WTC11 (cell line): ENCODE data around the gene PIAS2. TPM values are rescaled to one million over a fixed set of nuclear protein-coding genes. Genes with fewer than 3 reads are reported as not detected.
"Not testable (repeated sequence)": the region's sequence is repeated elsewhere in the genome, so short reads cannot be mapped to it uniquely, and the experiment has no call there.

Experiments used
- ATAC-seq: fragments of 200-7000 bp; cut with Tn5 transposase; 2 replicates; pipeline ENCODE4 v1.10.0; 2021; ENCODE audit warnings: mild to moderate bottlenecking, moderate library complexity
- CTCF ChIA-PET: fragments of 300-600 bp; sonication (Branson Sonifier 250); formaldehyde crosslinking; loops from one replicate; lab custom pipeline; 2021; ENCODE audit warnings: antibody characterized with exemption; lab: Charles Lee
- POLR2A ChIA-PET: fragments of 350-600 bp; sonication (Branson Sonifier 250); formaldehyde crosslinking; loops from one replicate; lab custom pipeline; 2021; ENCODE audit warnings: antibody characterized with exemption; lab: Charles Lee
- DNase-seq: peaks from one replicate; pipeline ENCODE4 v3.0.0; 2021; ENCODE audit warnings: low spot score
- H3K27ac Mint-ChIP-seq: 2 replicates; pipeline ENCODE4 v1.8.0; 2021; ENCODE audit warnings: mixed read lengths
- H3K27me3 Mint-ChIP-seq: 2 replicates; pipeline ENCODE4 v1.8.0; 2021; ENCODE audit warnings: low read depth, mild to moderate bottlenecking, moderate library complexity, mixed read lengths
- H3K36me3 Mint-ChIP-seq: 2 replicates; pipeline ENCODE4 v1.8.0; 2021; ENCODE audit warnings: mixed read lengths
- H3K4me1 Mint-ChIP-seq: 2 replicates; pipeline ENCODE4 v1.8.0; 2022; ENCODE audit warnings: mixed read lengths
- H3K4me3 Mint-ChIP-seq: 2 replicates; pipeline ENCODE4 v1.8.0; 2021; ENCODE audit warnings: mild to moderate bottlenecking, moderate library complexity, mixed read lengths
- H3K9me3 Mint-ChIP-seq: 2 replicates; pipeline ENCODE4 v1.8.0; 2021; ENCODE audit warnings: mixed read lengths
- EMX1 ChIP-seq: fragments of 250-450 bp; sonication (Bioruptor Pico); IDR thresholded peaks from 2 replicates; pipeline ENCODE4 v1.8.0; 2021; ENCODE audit warnings: mild to moderate bottlenecking
- FOXP1 ChIP-seq: sonication (generic); formaldehyde crosslinking; IDR thresholded peaks from 2 replicates; pipeline ENCODE4 v1.8.0; 2022; ENCODE audit warnings: missing genetic modification reagents, mild to moderate bottlenecking, moderate library complexity, borderline replicate concordance
- GRHL2 ChIP-seq: fragments of 250-450 bp; sonication (Bioruptor Pico); IDR thresholded peaks from 2 replicates; pipeline ENCODE4 v1.8.0; 2022; ENCODE audit warnings: mild to moderate bottlenecking, moderate library complexity; ENCODE audit not compliant: insufficient replicate concordance, severe bottlenecking
- HMGA2 ChIP-seq: fragments of 250-450 bp; sonication (Bioruptor Pico); IDR thresholded peaks from 2 replicates; pipeline ENCODE4 v1.4.0; 2021; ENCODE audit warnings: mild to moderate bottlenecking, moderate library complexity
- JAZF1 ChIP-seq: fragments of 250-450 bp; sonication (Bioruptor Pico); IDR thresholded peaks from 2 replicates; pipeline ENCODE4 v1.9.0; 2021; ENCODE audit warnings: moderate library complexity, mild to moderate bottlenecking, inconsistent platforms
- MYBL2 ChIP-seq: sonication (generic); formaldehyde crosslinking; IDR thresholded peaks from 2 replicates; pipeline ENCODE4 v1.8.1; 2023; ENCODE audit warnings: mild to moderate bottlenecking, moderate library complexity, missing genetic modification reagents
- NFYB ChIP-seq: sonication (generic); formaldehyde crosslinking; conservative IDR thresholded peaks from 2 replicates; pipeline ENCODE4 v1.8.0; 2022; ENCODE audit warnings: low read depth, missing genetic modification reagents
- NR2C2 ChIP-seq: sonication (generic); formaldehyde crosslinking; IDR thresholded peaks from 2 replicates; pipeline ENCODE4 v1.8.0; 2022; ENCODE audit warnings: mild to moderate bottlenecking, missing genetic modification reagents
- NR3C1 ChIP-seq: sonication (generic); formaldehyde crosslinking; conservative IDR thresholded peaks from 2 replicates; pipeline ENCODE4 v1.8.1; 2023; ENCODE audit warnings: low read depth, mild to moderate bottlenecking, missing genetic modification reagents
- RORB ChIP-seq: fragments of 250-450 bp; sonication (Bioruptor Pico); IDR thresholded peaks from 2 replicates; pipeline ENCODE4 v1.9.0; 2021; ENCODE audit warnings: mild to moderate bottlenecking
- SMAD4 ChIP-seq: sonication (generic); formaldehyde crosslinking; IDR thresholded peaks from 2 replicates; pipeline ENCODE4 v1.8.0; 2022; ENCODE audit warnings: mild to moderate bottlenecking, missing genetic modification reagents
- ZNF138 ChIP-seq: sonication (generic); formaldehyde crosslinking; conservative IDR thresholded peaks from 2 replicates; pipeline ENCODE4 v1.8.1; 2022; ENCODE audit warnings: mild to moderate bottlenecking, moderate library complexity, missing genetic modification reagents
- ZNF396 ChIP-seq: fragments of 250-450 bp; sonication (Bioruptor Pico); IDR thresholded peaks from 2 replicates; pipeline ENCODE4 v1.8.0; 2021; ENCODE audit warnings: mild to moderate bottlenecking, moderate library complexity, borderline replicate concordance
- ZNF416 ChIP-seq: fragments of 250-450 bp; sonication (Bioruptor Pico); IDR thresholded peaks from 2 replicates; pipeline ENCODE4 v1.9.0; 2021; ENCODE audit warnings: mild to moderate bottlenecking, inconsistent platforms
- total RNA-seq: library from RNA; stranded (reverse); gene quantifications from 3 replicates; pipeline ENCODE4 v1.2.3, GENCODE V29; 2021
- TF ChIP-seq, protein P1 (sequence below): sonication (generic); formaldehyde crosslinking; IDR thresholded peaks from 2 replicates; pipeline ENCODE4 v1.8.0; 2022; ENCODE audit warnings: mild to moderate bottlenecking, missing genetic modification reagents
- TF ChIP-seq, protein P2 (sequence below): sonication (generic); formaldehyde crosslinking; IDR thresholded peaks from 2 replicates; pipeline ENCODE4 v1.8.1; 2022; ENCODE audit warnings: mild to moderate bottlenecking, missing genetic modification reagents, moderate library complexity, borderline replicate concordance
- TF ChIP-seq, protein P3 (sequence below): sonication (generic); formaldehyde crosslinking; IDR thresholded peaks from 2 replicates; pipeline ENCODE4 v1.8.1; 2023; ENCODE audit warnings: mild to moderate bottlenecking, missing genetic modification reagents, borderline replicate concordance
- TF ChIP-seq, protein P4 (sequence below): fragments of 250-450 bp; sonication (Bioruptor Pico); conservative IDR thresholded peaks from 2 replicates; pipeline ENCODE4 v1.9.0; 2021; ENCODE audit warnings: mild to moderate bottlenecking
- TF ChIP-seq, protein P5 (sequence below): sonication (generic); formaldehyde crosslinking; IDR thresholded peaks from 2 replicates; pipeline ENCODE4 v1.8.1; 2023; ENCODE audit warnings: mild to moderate bottlenecking, moderate library complexity, missing genetic modification reagents
- TF ChIP-seq, protein P6 (sequence below): sonication (generic); formaldehyde crosslinking; IDR thresholded peaks from 2 replicates; pipeline ENCODE4 v1.8.0; 2023; ENCODE audit warnings: mild to moderate bottlenecking, missing genetic modification reagents

PIAS2 gene
- total RNA-seq, 1 experiment from 2014 or later = 50.7 TPM

DNA sequence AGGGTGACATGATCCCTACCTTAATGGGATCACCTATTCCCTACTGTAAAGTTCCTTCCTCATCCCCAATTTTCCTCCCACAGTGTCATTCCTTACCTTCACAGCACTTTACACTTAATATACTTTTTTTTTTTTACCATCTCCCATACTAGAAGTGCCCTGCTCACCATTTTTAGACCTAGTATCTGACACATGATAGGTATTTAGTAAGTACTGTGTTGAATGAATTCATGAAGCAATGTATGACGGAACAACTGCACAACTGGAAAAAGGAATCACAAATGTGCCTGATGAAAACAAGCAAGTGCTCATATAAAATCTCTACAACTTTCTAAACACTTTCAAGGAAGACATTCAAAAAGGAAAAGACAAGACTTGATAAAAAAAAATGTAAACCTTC lies 83.4 kb downstream of the PIAS2 start:
- Mint-ChIP-seq H3K36me3 (peaks cover 32% of the 10 kb centered on the region), H3K27me3 (no peaks in the 10 kb centered on the region)
- DNase-seq = no peak
- TF ChIP-seq ZNF416 = no peak
- TF ChIP-seq, protein P1, sequence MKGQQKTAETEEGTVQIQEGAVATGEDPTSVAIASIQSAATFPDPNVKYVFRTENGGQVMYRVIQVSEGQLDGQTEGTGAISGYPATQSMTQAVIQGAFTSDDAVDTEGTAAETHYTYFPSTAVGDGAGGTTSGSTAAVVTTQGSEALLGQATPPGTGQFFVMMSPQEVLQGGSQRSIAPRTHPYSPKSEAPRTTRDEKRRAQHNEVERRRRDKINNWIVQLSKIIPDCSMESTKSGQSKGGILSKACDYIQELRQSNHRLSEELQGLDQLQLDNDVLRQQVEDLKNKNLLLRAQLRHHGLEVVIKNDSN (CRISPR knock-in tag) = no peak
- no peak for TF ChIP-seq SMAD4
- TF ChIP-seq, protein P2, sequence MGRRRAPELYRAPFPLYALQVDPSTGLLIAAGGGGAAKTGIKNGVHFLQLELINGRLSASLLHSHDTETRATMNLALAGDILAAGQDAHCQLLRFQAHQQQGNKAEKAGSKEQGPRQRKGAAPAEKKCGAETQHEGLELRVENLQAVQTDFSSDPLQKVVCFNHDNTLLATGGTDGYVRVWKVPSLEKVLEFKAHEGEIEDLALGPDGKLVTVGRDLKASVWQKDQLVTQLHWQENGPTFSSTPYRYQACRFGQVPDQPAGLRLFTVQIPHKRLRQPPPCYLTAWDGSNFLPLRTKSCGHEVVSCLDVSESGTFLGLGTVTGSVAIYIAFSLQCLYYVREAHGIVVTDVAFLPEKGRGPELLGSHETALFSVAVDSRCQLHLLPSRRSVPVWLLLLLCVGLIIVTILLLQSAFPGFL (CRISPR knock-in tag) = no peak
- TF ChIP-seq, all 79 proteins: peak for 0
- Mint-ChIP-seq H3K27ac (no peak overlapping the region), H3K4me1 (no peaks in the 10 kb centered on the region), H3K4me3 (no peak overlapping the region), H3K9me3 (no peaks in the 10 kb centered on the region)
- no peak for ATAC-seq
- ChIA-PET CTCF (no interaction called here), POLR2A (no interaction called here)

DNA sequence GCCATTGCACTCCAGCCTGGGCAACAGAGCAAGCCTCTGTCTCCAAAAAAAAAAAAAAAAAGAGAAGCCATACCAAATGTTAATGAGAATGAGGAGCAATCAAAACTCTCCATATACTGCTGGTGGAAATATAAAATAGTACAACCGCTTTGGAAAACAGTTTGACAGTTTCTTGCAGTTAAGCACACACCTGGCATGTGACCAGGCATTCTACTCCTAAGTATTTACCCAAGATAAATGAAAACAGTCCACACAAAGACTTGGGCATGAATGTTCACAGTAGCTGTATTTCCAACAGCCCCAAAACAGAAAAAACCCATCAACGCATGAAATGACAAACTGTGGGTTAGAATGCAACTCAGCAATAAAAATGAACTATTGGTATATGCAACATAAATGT lies 84.5 kb downstream of the PIAS2 start:
- H3K9me3 Mint-ChIP-seq = no peaks in the 10 kb centered on the region
- ChIA-PET POLR2A (no interaction called here), CTCF (no interaction called here)
- DNase-seq (no peak), ATAC-seq (no peak)
- H3K27me3 Mint-ChIP-seq = no peaks in the 10 kb centered on the region
- no peak overlapping the region for H3K4me3 Mint-ChIP-seq
- no peak overlapping the region for H3K27ac Mint-ChIP-seq
- peaks cover 39% of the 10 kb centered on the region for H3K36me3 Mint-ChIP-seq
- no peak for TF ChIP-seq ZNF138 (CRISPR knock-in tag)
- no peak for TF ChIP-seq MYBL2 (CRISPR knock-in tag)
- no peak for TF ChIP-seq HMGA2 (CRISPR knock-in tag)
- TF ChIP-seq, protein P3, sequence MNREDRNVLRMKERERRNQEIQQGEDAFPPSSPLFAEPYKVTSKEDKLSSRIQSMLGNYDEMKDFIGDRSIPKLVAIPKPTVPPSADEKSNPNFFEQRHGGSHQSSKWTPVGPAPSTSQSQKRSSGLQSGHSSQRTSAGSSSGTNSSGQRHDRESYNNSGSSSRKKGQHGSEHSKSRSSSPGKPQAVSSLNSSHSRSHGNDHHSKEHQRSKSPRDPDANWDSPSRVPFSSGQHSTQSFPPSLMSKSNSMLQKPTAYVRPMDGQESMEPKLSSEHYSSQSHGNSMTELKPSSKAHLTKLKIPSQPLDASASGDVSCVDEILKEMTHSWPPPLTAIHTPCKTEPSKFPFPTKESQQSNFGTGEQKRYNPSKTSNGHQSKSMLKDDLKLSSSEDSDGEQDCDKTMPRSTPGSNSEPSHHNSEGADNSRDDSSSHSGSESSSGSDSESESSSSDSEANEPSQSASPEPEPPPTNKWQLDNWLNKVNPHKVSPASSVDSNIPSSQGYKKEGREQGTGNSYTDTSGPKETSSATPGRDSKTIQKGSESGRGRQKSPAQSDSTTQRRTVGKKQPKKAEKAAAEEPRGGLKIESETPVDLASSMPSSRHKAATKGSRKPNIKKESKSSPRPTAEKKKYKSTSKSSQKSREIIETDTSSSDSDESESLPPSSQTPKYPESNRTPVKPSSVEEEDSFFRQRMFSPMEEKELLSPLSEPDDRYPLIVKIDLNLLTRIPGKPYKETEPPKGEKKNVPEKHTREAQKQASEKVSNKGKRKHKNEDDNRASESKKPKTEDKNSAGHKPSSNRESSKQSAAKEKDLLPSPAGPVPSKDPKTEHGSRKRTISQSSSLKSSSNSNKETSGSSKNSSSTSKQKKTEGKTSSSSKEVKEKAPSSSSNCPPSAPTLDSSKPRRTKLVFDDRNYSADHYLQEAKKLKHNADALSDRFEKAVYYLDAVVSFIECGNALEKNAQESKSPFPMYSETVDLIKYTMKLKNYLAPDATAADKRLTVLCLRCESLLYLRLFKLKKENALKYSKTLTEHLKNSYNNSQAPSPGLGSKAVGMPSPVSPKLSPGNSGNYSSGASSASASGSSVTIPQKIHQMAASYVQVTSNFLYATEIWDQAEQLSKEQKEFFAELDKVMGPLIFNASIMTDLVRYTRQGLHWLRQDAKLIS (CRISPR knock-in tag) = no peak
- no peak for TF ChIP-seq NFYB (CRISPR knock-in tag)
- no peak for TF ChIP-seq EMX1
- TF ChIP-seq NR2C2 = no peak
- TF ChIP-seq ZNF396 (CRISPR knock-in tag) = no peak
- TF ChIP-seq, protein P4, sequence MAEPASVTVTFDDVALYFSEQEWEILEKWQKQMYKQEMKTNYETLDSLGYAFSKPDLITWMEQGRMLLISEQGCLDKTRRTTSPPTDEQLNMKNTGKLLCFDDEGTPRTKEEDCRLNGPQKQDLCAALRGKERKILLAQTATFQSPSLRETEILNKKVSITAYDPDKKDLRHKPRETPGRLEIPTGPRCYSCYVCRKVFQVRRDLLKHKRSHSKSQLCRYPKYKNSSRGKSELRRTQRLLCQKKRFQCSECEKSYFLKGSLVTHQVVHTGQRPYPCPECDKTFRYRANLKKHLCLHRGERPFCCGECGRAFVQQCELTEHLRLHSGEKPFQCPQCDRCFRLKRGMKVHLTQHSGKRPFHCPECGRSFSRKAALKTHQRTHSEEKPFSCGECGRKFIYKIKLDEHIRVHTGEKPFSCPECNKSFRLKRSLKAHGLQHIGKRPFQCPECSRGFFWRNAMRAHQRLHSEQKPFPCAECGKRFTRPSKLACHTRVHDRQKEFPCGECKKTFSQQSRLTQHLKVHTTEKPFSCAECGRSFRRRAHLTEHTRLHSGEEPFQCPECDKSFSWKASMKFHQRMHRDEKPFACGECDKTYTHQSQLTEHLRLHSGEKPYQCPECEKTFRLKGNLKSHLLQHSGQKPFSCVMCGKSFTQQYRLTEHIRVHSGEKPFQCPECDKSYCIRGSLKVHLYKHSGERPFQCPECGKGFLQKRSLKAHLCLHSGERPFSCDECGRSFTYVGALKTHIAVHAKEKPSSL (CRISPR knock-in tag) = no peak
- no peak for TF ChIP-seq NR3C1 (CRISPR knock-in tag)
- TF ChIP-seq GRHL2 = no peak
- TF ChIP-seq, protein P5, sequence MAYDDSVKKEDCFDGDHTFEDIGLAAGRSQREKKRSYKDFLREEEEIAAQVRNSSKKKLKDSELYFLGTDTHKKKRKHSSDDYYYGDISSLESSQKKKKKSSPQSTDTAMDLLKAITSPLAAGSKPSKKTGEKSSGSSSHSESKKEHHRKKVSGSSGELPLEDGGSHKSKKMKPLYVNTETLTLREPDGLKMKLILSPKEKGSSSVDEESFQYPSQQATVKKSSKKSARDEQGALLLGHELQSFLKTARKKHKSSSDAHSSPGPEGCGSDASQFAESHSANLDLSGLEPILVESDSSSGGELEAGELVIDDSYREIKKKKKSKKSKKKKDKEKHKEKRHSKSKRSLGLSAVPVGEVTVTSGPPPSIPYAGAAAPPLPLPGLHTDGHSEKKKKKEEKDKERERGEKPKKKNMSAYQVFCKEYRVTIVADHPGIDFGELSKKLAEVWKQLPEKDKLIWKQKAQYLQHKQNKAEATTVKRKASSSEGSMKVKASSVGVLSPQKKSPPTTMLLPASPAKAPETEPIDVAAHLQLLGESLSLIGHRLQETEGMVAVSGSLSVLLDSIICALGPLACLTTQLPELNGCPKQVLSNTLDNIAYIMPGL (CRISPR knock-in tag) = no peak
- no peak for TF ChIP-seq FOXP1
- TF ChIP-seq, protein P6, sequence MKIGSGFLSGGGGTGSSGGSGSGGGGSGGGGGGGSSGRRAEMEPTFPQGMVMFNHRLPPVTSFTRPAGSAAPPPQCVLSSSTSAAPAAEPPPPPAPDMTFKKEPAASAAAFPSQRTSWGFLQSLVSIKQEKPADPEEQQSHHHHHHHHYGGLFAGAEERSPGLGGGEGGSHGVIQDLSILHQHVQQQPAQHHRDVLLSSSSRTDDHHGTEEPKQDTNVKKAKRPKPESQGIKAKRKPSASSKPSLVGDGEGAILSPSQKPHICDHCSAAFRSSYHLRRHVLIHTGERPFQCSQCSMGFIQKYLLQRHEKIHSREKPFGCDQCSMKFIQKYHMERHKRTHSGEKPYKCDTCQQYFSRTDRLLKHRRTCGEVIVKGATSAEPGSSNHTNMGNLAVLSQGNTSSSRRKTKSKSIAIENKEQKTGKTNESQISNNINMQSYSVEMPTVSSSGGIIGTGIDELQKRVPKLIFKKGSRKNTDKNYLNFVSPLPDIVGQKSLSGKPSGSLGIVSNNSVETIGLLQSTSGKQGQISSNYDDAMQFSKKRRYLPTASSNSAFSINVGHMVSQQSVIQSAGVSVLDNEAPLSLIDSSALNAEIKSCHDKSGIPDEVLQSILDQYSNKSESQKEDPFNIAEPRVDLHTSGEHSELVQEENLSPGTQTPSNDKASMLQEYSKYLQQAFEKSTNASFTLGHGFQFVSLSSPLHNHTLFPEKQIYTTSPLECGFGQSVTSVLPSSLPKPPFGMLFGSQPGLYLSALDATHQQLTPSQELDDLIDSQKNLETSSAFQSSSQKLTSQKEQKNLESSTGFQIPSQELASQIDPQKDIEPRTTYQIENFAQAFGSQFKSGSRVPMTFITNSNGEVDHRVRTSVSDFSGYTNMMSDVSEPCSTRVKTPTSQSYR (CRISPR knock-in tag) = no peak
- TF ChIP-seq RORB = no peak
- no peak for TF ChIP-seq JAZF1 (CRISPR knock-in tag)
- H3K4me1 Mint-ChIP-seq = no peaks in the 10 kb centered on the region

DNA sequence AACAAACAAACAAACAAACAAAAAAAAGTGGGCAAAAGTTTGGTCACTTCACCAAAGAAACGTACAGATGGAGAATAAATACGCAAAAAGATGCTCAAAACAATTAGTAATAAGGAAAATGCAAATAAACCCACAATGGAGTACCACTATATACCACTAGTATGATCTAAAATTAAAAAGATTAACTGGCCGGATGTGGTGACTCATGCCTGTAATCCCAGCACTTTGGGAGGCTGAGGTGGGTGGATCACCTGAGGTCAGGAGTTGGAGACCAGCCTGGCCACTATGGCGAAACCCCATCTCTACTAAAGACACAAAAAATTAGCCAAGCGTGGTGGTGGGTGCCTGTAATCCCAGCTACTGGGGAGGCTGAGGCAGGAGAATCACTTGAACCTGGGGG lies 84.9 kb downstream of the PIAS2 start:
- DNase-seq, H3K9me3 Mint-ChIP-seq, H3K4me1 Mint-ChIP-seq, POLR2A ChIA-PET, CTCF ChIA-PET, H3K27me3 Mint-ChIP-seq, H3K4me3 Mint-ChIP-seq, H3K27ac Mint-ChIP-seq, ATAC-seq: not testable (repeated sequence)
- H3K36me3 Mint-ChIP-seq = peaks cover 44% of the 10 kb centered on the region
